Measurements from ENCODE around the gene ARHGAP21.

DNA sequence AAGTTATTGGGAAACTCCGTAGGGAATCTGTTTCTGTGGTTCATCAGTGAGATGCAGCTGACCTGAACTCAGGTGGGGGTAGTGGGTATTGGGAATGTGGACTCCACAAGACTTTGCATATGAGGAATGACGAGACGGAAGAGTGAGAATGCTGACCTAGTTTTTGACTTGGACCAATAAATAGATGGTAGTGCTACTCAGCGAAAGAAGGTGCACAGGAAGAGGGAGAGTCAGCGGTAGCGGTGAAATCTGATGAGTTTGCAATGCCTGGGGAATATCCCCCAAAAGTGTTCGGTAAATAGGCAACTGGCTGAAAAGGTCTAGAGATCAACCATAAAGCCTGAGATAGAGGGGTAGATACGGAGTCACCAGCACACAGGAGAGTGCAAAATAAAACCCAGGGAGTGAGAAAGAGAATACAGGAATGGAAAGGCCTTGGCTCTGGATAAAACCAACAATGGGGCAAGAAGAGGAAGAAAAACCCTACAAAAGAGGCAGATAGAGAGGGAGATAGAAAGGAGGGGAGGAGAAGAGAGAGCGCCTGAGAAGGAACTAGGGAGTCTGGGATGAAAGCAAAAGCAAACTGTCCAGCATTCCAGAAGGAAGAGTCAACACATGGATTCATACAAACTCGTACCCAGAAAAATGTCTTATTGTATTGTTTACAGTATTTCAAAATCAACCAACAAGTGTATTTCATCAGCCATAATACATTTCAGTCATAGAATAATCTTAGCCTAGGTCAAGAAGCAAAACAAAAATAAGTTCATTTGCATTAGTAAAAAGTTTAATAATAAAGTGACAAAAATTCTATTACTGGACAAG is 5.4 kb downstream of the ARHGAP21 start:
- TF ChIP-seq, protein P1, sequence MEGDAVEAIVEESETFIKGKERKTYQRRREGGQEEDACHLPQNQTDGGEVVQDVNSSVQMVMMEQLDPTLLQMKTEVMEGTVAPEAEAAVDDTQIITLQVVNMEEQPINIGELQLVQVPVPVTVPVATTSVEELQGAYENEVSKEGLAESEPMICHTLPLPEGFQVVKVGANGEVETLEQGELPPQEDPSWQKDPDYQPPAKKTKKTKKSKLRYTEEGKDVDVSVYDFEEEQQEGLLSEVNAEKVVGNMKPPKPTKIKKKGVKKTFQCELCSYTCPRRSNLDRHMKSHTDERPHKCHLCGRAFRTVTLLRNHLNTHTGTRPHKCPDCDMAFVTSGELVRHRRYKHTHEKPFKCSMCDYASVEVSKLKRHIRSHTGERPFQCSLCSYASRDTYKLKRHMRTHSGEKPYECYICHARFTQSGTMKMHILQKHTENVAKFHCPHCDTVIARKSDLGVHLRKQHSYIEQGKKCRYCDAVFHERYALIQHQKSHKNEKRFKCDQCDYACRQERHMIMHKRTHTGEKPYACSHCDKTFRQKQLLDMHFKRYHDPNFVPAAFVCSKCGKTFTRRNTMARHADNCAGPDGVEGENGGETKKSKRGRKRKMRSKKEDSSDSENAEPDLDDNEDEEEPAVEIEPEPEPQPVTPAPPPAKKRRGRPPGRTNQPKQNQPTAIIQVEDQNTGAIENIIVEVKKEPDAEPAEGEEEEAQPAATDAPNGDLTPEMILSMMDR (IDR thresholded peaks at IDR 0.05): no peak
- TF ChIP-seq POLR2AphosphoS5 (IDR thresholded peaks at IDR 0.05; ENCODE audit: low read depth, low read length) (no peak), SIN3A (IDR thresholded peaks at IDR 0.05; ENCODE audit: borderline replicate concordance, insufficient read depth, low read depth, low read length) (no peak)
- TF ChIP-seq, protein P2, sequence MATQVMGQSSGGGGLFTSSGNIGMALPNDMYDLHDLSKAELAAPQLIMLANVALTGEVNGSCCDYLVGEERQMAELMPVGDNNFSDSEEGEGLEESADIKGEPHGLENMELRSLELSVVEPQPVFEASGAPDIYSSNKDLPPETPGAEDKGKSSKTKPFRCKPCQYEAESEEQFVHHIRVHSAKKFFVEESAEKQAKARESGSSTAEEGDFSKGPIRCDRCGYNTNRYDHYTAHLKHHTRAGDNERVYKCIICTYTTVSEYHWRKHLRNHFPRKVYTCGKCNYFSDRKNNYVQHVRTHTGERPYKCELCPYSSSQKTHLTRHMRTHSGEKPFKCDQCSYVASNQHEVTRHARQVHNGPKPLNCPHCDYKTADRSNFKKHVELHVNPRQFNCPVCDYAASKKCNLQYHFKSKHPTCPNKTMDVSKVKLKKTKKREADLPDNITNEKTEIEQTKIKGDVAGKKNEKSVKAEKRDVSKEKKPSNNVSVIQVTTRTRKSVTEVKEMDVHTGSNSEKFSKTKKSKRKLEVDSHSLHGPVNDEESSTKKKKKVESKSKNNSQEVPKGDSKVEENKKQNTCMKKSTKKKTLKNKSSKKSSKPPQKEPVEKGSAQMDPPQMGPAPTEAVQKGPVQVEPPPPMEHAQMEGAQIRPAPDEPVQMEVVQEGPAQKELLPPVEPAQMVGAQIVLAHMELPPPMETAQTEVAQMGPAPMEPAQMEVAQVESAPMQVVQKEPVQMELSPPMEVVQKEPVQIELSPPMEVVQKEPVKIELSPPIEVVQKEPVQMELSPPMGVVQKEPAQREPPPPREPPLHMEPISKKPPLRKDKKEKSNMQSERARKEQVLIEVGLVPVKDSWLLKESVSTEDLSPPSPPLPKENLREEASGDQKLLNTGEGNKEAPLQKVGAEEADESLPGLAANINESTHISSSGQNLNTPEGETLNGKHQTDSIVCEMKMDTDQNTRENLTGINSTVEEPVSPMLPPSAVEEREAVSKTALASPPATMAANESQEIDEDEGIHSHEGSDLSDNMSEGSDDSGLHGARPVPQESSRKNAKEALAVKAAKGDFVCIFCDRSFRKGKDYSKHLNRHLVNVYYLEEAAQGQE (IDR thresholded peaks at IDR 0.05; ENCODE audit: insufficient read depth in 1 of 2, low read depth in 2 of 2, low read length in 1 of 2): no peak
